Choroid plexus epithelial cell (primary cell): ENCODE data around the gene SLAIN2.
"Not testable (repeated sequence)": the region's sequence is repeated elsewhere in the genome, so short reads cannot be mapped to it uniquely, and the experiment has no call there.

Experiments
- DNase-seq: peaks from one replicate; pipeline ENCODE4 v3.0.0-alpha.2; 2010; ENCODE audit warnings: low read depth
- H3K4me3 ChIP-seq: 2 replicates; pipeline ENCODE4 v1.5.1; 2011; ENCODE audit warnings: low read depth, mild to moderate bottlenecking, control low read depth, low read length, moderate library complexity
- TF ChIP-seq, protein P1 (sequence below): conservative IDR thresholded peaks from 2 replicates; pipeline ENCODE4 v1.5.1; 2011; ENCODE audit warnings: low read depth, mild to moderate bottlenecking, control low read depth, inconsistent platforms, low read length, moderate library complexity

Gene SLAIN2

DNA sequence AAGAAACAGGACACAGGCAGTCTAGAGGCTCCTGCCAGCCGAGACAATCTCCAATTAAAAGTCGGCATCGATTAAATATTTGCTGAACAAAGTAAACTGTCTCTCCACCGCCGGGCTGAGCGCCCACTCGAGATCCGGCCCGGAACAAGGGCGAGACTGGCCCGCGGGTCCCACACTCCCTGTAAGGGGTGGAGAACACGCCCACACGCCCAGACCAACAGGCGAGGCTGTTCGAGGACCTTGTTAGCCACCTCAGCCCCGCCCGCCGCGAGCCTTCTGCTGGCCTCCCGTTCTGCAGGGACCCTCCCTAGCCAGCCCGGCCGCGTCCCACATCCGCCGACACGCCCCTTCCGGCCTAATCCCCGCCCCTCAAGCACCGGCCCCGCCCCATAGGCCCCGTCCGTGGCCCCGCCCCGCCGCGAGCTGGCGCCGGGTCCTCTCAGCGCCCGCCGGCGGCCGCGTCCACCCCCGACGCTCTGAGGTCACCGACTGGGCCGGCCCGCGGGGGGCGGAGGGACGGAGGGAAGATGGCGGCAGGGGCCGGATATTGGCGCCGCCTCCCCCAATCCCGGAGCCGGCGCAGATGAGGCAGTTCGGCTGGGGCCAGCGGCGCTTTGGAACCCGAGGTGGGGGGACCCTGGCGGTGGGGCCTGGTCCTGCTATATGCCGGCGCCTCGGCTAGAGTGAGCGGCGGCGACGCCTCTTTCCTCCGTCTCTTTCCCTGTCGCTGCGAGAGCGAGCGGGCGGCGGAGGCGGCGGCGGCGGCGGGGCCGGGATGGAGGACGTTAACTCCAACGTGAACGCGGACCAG lies at the start of gene SLAIN2:
Gene SLAIN2, plus strand, starts transcription at position 565 of the 811 bp plus-strand sequence. Its CDS starts 211 bp downstream, at position 776.
- peak within 1 kb of the TSS; percentile 86 for H3K4me3 ChIP-seq
- peak; percentile 99 for DNase-seq

DNA sequence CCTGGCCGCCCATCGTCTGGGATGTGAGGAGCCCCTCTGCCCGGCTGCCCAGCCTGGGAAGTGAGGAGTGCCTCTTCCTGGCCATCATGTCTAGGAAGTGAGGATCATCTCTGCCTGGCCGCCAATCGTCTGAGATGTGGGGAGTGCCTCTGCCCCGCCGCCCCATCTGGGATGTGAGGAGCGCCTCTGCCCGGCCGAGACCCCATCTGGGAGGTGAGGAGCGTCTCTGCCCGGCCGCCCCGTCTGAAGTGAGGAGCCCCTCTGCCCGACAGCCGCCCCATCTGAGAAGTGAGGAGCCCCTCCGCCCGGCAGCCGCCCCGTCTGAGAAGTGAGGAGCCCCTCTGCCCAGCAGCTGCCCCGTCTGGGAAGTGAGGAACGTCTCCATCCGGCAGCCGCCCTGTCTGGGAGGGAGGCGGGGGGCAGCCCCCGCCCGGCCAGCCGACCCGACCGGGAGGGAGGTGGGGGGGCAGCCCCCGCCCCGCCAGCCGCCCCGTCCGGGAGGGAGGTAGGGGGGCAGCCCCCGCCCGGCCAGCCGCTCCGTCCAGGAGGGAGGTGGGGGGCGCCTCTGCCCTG lies 49.0 kb upstream of the SLAIN2 start:
- DNase-seq, H3K4me3 ChIP-seq: not testable (repeated sequence)

More for the DNA sequence above, at the start of gene SLAIN2:
- TF ChIP-seq, protein P1, sequence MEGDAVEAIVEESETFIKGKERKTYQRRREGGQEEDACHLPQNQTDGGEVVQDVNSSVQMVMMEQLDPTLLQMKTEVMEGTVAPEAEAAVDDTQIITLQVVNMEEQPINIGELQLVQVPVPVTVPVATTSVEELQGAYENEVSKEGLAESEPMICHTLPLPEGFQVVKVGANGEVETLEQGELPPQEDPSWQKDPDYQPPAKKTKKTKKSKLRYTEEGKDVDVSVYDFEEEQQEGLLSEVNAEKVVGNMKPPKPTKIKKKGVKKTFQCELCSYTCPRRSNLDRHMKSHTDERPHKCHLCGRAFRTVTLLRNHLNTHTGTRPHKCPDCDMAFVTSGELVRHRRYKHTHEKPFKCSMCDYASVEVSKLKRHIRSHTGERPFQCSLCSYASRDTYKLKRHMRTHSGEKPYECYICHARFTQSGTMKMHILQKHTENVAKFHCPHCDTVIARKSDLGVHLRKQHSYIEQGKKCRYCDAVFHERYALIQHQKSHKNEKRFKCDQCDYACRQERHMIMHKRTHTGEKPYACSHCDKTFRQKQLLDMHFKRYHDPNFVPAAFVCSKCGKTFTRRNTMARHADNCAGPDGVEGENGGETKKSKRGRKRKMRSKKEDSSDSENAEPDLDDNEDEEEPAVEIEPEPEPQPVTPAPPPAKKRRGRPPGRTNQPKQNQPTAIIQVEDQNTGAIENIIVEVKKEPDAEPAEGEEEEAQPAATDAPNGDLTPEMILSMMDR = peak; percentile 48

DNA sequence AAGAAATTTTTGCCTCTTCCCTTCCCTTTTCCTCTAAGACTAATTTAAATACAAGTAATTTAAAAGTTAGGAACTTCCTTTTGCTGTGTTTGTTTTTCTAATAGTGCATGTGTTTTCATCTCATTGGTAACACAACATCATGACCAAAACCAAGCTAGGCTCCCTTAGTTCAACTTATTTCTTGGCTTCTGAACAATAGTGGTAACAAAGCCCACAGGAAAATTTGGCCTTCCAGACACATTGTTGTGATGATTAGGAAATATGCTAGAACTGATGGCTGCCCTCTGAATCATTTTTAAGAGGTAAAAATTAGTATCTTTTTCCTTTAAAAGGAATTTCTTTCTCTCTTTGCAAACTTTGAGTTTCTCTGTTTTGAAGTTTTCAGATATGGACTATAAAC lies 46.2 kb upstream of the SLAIN2 start:
- H3K4me3 ChIP-seq = no peak overlapping the region
- no peak for DNase-seq
- TF ChIP-seq, protein P1 = no peak

DNA sequence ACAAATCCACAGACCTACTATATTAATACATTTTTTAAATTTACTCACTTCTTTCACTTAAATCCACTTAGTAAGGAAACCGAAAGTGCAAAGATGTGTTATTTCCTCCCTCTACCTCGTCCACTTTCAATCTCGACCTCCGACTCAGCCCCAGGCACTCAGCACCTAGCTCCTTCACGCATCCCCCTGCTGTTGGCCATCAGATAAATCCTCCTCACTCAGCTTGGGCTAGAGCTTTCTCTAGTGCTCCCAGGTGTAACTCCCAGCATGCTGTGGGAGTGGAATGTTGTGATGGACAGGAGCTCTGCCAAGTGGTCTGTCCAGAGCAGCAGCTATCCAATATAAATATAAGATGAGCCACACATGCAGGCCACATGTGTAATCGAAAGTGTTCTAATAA lies 45.0 kb upstream of the SLAIN2 start:
- TF ChIP-seq, protein P1 = no peak
- H3K4me3 ChIP-seq = no peak overlapping the region
- peak; percentile 23 for DNase-seq

DNA sequence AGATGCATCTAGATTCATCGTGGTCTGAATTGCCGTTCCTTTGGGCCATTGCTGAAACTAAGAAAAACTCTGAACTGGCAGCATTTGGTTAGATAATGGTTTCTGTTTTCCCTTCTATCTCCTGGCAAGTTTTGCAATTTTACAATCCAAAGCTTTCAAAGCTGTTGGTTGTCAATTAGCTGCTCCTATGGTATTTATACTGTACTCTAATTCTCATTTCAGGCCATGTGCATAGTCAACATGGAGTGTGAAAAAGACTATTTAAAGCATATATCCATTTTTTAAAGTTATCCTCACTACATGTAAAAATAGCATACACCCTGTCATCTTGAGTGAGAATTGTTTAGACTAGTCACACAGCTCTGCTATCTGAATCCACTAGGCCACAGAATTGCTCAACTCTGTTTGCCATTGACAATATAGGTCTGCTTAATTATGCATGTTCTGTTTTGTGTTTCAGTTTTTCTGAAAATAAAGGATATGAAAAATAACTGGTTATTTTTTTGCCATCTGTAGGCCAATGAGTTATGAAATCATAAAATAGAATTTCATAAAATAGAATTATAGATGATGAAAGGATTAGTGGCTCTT lies 44.0 kb upstream of the SLAIN2 start:
- H3K4me3 ChIP-seq = no peak overlapping the region
- TF ChIP-seq, protein P1 = no peak
- DNase-seq = peak; percentile 44

DNA sequence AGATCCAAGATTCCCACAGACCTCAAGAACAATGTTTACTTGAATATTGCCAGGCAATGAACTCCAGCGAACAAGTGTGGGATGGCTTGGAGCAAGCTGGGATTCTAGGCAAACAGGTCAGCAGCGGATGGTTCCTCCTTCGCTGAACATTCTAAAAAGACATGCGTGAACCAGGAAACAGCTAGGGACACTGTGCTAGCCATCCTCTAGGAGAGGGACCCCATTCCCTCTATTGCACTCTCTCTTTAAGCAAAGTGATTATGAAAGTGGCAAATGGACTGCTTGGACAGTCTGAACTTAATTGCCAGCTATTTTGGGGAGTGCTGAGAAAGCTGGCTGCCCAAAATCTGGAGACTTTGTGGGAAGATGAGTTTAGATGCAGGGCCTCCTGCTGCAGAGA lies 41.8 kb upstream of the SLAIN2 start:
- no peak overlapping the region for H3K4me3 ChIP-seq
- TF ChIP-seq, protein P1 = peak; percentile 1
- no peak for DNase-seq

DNA sequence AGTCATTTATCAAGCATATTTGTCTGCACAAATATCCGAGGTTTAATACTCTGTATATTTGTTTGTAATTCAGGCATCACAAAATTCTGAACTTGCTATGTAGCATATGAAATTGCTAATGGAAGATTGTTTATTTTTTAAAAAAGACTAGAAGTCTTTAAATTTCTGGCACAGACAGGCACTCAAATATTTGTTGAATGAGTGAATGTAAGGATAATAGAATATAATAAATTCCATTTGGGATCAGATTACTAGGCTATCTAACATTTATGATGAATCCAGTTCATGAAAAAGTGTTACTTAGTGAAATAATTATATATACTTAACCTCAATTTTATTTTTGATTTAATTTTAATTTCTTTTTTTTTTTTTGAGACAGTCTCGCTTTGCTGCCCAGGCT lies 41.3 kb upstream of the SLAIN2 start:
- no peak overlapping the region for H3K4me3 ChIP-seq
- DNase-seq = peak; percentile 55
- TF ChIP-seq, protein P1 = no peak
